Breast epithelium (tissue), 4 donors: ENCODE data around the gene KCNQ5. TPM values are rescaled to one million over a fixed set of nuclear protein-coding genes. Genes with fewer than 3 reads are reported as not detected.

Experiments
- DNase-seq, 2 donors: peaks; one replicate each; pipeline ENCODE4 v3.0.0-alpha.2; 2019; ENCODE audit warnings: low spot score in 2 of 2
- H3K27ac ChIP-seq, 2 donors: fragments of 200-600 bp; sonication (generic) in 1 of 2; one replicate each; pipeline ENCODE4 v1.5.1; 2016 to 2019; ENCODE audit warnings: mild to moderate bottlenecking in 1 of 2
- H3K27me3 ChIP-seq, 2 donors: fragments of 200-600 bp; sonication (generic) in 1 of 2; one replicate each; pipeline versions ENCODE4 v1.5.1 to v1.6.0; 2017 to 2019; ENCODE audit warnings: control low read depth in 1 of 2, mild to moderate bottlenecking in 1 of 2
- H3K36me3 ChIP-seq: fragments of 200-600 bp; one replicate; pipeline ENCODE4 v1.5.1; 2019
- H3K4me1 ChIP-seq, 2 donors: fragments of 200-600 bp; sonication (generic); one replicate each; pipeline ENCODE4 v1.5.1; 2016 to 2019; ENCODE audit warnings: control low read depth in 1 of 2
- H3K4me3 ChIP-seq, 3 donors: fragments of 200-600 bp; sonication (generic); 1 replicate in 2 of 3; 2 replicates in 1 of 3; pipeline ENCODE4 v1.5.1; 2016 to 2019; ENCODE audit warnings: mild to moderate bottlenecking in 3 of 3, moderate library complexity in 2 of 3
- H3K9me3 ChIP-seq, 2 donors: fragments of 200-600 bp; sonication (generic) in 1 of 2; one replicate each; pipeline ENCODE4 v1.5.1; 2016 to 2019; ENCODE audit warnings: control low read depth in 1 of 2
- CTCF ChIP-seq, 3 donors: fragments of 450-650 bp; IDR thresholded peaks; one replicate each; pipeline ENCODE4 v1.5.1; 2016 to 2017; ENCODE audit warnings: antibody characterized with exemption in 3 of 3, mild to moderate bottlenecking in 3 of 3, moderate library complexity in 3 of 3
- POLR2A ChIP-seq: fragments of 450-650 bp; IDR thresholded peaks from one replicate; pipeline ENCODE4 v1.6.1; 2016; ENCODE audit warnings: antibody characterized with exemption, mild to moderate bottlenecking, moderate library complexity
- POLR2AphosphoS5 ChIP-seq, 3 donors: sonication (generic); formaldehyde crosslinking; IDR thresholded peaks; one replicate each; pipeline ENCODE4 v1.6.1; 2017; ENCODE audit warnings: antibody characterized with exemption in 3 of 3
- intact Hi-C: fragments of 100-400 bp; cut with DNase I; formaldehyde crosslinking; loops from one replicate; pipeline ENCODE4 v1.15.1; 2023; ENCODE audit warnings: low total_unique reads
- total RNA-seq, 3 donors: library from RNA; depleted of rRNA; stranded (reverse); fragments of >200 nt; gene quantifications; one replicate each; pipeline ENCODE4 v1.1.0, GENCODE V29; 2016

Gene KCNQ5
- total RNA-seq, 3 donors from 2014 or later, result 0.16 to 1.0 (median 0.33) TPM

GRCh38 chr6:72955666-72956065 is 333.8 kb downstream of the KCNQ5 start:
- no peak for DNase-seq
- H3K27ac ChIP-seq, result no peak overlapping the region
- no peaks in the 10 kb centered on the region for H3K4me1 ChIP-seq
- TF ChIP-seq POLR2AphosphoS5 (IDR thresholded peaks at IDR 0.05) (no peak), CTCF (IDR thresholded peaks at IDR 0.05) (no peak)
- intact Hi-C loops, result no loop called here
- no peaks in the 10 kb centered on the region for H3K27me3 ChIP-seq
- H3K4me3 ChIP-seq, result no peak overlapping the region
- H3K36me3 ChIP-seq, result no peaks in the 10 kb centered on the region
- H3K9me3 ChIP-seq, result no peaks in the 10 kb centered on the region

GRCh38 chr6:72956272-72956671 is 334.4 kb downstream of the KCNQ5 start:
- no peak overlapping the region for H3K27ac ChIP-seq
- no peak for DNase-seq
- H3K4me3 ChIP-seq, result no peak overlapping the region
- no peaks in the 10 kb centered on the region for H3K9me3 ChIP-seq
- no peak for TF ChIP-seq POLR2AphosphoS5 (IDR thresholded peaks at IDR 0.05)
- TF ChIP-seq POLR2A, result no peak
- TF ChIP-seq CTCF (IDR thresholded peaks at IDR 0.05), result no peak
- intact Hi-C loops, result no loop called here
- H3K27me3 ChIP-seq, result no peaks in the 10 kb centered on the region
- H3K36me3 ChIP-seq, result no peaks in the 10 kb centered on the region
- no peaks in the 10 kb centered on the region for H3K4me1 ChIP-seq

GRCh38 chr6:72959821-72960220 is 338.0 kb downstream of the KCNQ5 start:
- Histone ChIP-seq H3K36me3 (no peaks in the 10 kb centered on the region), H3K4me1 (no peaks in the 10 kb centered on the region), H3K9me3 (no peaks in the 10 kb centered on the region), H3K4me3 (no peak overlapping the region), H3K27ac (no peak overlapping the region), H3K27me3 (no peaks in the 10 kb centered on the region)
- DNase-seq, result no peak
- TF ChIP-seq POLR2A (no peak), CTCF (IDR thresholded peaks at IDR 0.05) (no peak), POLR2AphosphoS5 (IDR thresholded peaks at IDR 0.05) (no peak)
- intact Hi-C loops, result no loop called here

- intact Hi-C loops, result no loop called here
- Histone ChIP-seq H3K9me3 (no peaks in the 10 kb centered on the region), H3K27ac (no peak overlapping the region), H3K27me3 (no peaks in the 10 kb centered on the region), H3K4me1 (no peaks in the 10 kb centered on the region), H3K4me3 (no peak overlapping the region), H3K36me3 (no peaks in the 10 kb centered on the region)
- TF ChIP-seq CTCF (IDR thresholded peaks at IDR 0.05) (no peak), POLR2A (no peak), POLR2AphosphoS5 (IDR thresholded peaks at IDR 0.05) (no peak)
- no peak for DNase-seq
Measured at GRCh38 chr6:72963946-72964345, 342.1 kb downstream of the KCNQ5 start.

- Histone ChIP-seq H3K4me3 (no peak overlapping the region), H3K27ac (no peak overlapping the region), H3K27me3 (no peaks in the 10 kb centered on the region), H3K4me1 (no peaks in the 10 kb centered on the region), H3K9me3 (no peaks in the 10 kb centered on the region), H3K36me3 (no peaks in the 10 kb centered on the region)
- DNase-seq, result no peak
- intact Hi-C loops, result no loop called here
- no peak for TF ChIP-seq CTCF (IDR thresholded peaks at IDR 0.05)
- TF ChIP-seq POLR2AphosphoS5 (IDR thresholded peaks at IDR 0.05), result no peak
- TF ChIP-seq POLR2A, result no peak
Measured at GRCh38 chr6:72966628-72967280, 344.9 kb downstream of the KCNQ5 start.
